Muscle layer of duodenum (tissue), 2 donors: ENCODE measurements around the gene INSM1.
"Not testable (repeated sequence)": the region's sequence is repeated elsewhere in the genome, so short reads cannot be mapped to it uniquely, and the experiment has no call there.

ENCODE experiments used
- H3K27ac ChIP-seq: one replicate; pipeline ENCODE4 v1.7.0; 2013; ENCODE audit warnings: mild to moderate bottlenecking, low read length
- H3K27me3 ChIP-seq: one replicate; pipeline ENCODE4 v1.7.0; 2013; ENCODE audit warnings: low read depth, mild to moderate bottlenecking, control low read depth, low read length
- H3K36me3 ChIP-seq, 2 donors: one replicate each; pipeline ENCODE4 v1.7.0; 2013; ENCODE audit warnings: low read length in 2 of 2, control low read depth in 1 of 2, mild to moderate bottlenecking in 1 of 2; ENCODE audit not compliant: insufficient read depth in 2 of 2, control insufficient read depth in 1 of 2
- H3K4me1 ChIP-seq, 2 donors: one replicate each; pipeline ENCODE4 v1.7.0; 2013; ENCODE audit warnings: low read length in 2 of 2, mild to moderate bottlenecking in 2 of 2, control low read depth in 1 of 2, moderate library complexity in 1 of 2; ENCODE audit not compliant: insufficient read depth in 2 of 2, control insufficient read depth in 1 of 2
- H3K4me3 ChIP-seq, 2 donors: one replicate each; pipeline ENCODE4 v1.7.0; 2013; ENCODE audit warnings: low read length in 2 of 2, low read depth in 1 of 2, mild to moderate bottlenecking in 1 of 2
- H3K9me3 ChIP-seq, 2 donors: one replicate each; pipeline ENCODE4 v1.7.0; 2013; ENCODE audit warnings: low read length in 2 of 2, control low read depth in 1 of 2, mild to moderate bottlenecking in 1 of 2; ENCODE audit not compliant: control insufficient read depth in 1 of 2
- donor health status: healthy.

Gene INSM1

DNA sequence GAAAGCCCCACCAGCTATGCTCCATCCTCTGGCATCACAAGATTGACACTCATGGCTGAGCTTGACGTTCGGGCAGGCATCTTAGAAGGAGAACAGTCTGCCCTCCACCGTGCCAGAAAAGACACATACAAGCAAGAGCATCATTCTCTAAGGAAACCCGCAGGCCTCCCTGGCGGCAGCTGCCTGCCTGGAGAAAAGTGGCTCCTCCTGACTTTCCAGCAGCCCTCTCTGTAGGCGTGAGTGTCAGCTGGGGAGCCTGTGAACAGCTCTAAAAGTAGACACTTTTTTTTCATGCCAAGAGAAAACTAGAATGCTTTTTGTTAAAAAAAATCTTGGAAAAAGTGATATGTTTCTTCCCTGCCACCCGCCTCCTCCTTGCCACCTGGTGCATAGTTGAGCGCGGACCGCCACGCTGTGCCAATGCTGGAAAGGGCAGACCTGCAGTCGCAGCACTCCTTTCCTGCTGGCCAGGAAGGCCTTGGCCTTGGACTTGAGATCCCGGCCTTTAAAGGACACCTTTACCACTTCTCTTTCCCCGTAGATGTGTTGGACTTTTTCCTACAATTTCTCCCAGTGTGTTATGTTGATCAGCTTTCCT, 29.7 kb upstream of the INSM1 start:
- H3K4me1 ChIP-seq: no peaks in the 10 kb centered on the region
- H3K36me3 ChIP-seq: no peaks in the 10 kb centered on the region
- H3K4me3 ChIP-seq: no peak overlapping the region

DNA sequence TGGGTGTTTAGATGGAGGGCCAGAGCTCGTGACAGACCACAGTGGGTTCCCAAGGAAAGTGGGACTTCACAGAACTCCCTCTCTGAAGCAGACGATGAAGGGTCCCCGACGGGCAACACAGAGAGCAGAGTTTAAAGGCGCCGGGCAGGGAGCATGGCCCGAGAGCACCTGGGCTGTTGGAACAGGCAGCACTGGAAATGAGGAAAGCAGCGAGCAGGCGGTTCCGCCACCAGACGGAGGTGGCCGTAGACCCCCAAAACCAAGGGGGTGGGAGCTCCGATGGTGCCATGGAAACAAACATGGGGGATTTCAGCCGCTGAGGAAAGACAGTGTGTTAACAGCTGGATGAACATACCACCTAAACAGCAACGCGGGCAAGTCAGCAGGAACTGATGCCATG, 27.5 kb upstream of the INSM1 start:
- no peaks in the 10 kb centered on the region for H3K27me3 ChIP-seq
- H3K27ac ChIP-seq: no peak overlapping the region
- no peaks in the 10 kb centered on the region for H3K9me3 ChIP-seq
- no peaks in the 10 kb centered on the region for H3K36me3 ChIP-seq
- H3K4me1 ChIP-seq: no peaks in the 10 kb centered on the region
- H3K4me3 ChIP-seq: no peak overlapping the region

More for the DNA sequence above, 29.7 kb upstream of the INSM1 start:
- H3K27me3 ChIP-seq: no peaks in the 10 kb centered on the region
- H3K27ac ChIP-seq: no peak overlapping the region
- H3K9me3 ChIP-seq: no peaks in the 10 kb centered on the region

DNA sequence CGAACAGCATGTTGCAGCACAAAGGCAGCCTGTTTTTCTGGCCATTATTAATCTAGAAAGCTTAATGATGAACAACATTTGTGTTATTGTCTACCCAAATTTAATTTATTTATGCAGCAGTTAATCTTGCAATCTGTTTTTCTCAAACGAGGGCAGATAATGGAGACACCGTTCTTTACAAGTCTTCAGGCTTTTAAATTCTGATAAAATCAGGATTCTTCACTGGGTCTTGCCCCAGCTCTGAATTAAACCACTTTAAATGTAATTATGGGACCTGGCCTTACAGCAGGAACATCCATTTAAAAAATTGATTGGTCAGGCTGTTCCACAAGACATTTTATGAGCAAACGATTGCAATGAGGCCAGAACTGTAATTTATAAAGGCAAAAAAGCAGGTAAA, 26.5 kb upstream of the INSM1 start:
- no peaks in the 10 kb centered on the region for H3K9me3 ChIP-seq
- H3K36me3 ChIP-seq: no peaks in the 10 kb centered on the region
- H3K4me3 ChIP-seq: no peak overlapping the region
- H3K4me1 ChIP-seq: no peaks in the 10 kb centered on the region
- no peak overlapping the region for H3K27ac ChIP-seq
- no peaks in the 10 kb centered on the region for H3K27me3 ChIP-seq

DNA sequence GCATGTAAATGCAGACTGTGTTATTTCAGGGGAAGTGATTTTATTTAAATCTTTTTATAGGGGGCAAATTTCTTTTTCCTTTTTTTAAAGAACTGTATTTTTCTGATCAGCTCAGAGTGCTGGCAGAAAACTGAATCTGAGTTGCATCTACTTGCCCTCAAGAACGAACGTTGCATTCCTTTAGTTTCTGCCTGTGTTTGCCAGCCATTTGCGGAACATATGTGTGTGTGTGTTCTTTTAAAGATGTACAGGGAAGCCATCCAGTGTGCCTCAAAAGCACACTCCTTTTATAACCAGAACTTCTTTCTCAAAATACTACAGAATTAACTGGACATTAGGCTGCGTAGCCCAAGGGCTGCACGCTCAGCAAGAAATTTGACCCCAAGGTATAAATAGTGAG, 25.8 kb upstream of the INSM1 start:
- no peaks in the 10 kb centered on the region for H3K4me1 ChIP-seq
- H3K36me3 ChIP-seq: no peaks in the 10 kb centered on the region
- no peak overlapping the region for H3K27ac ChIP-seq
- no peak overlapping the region for H3K4me3 ChIP-seq
- no peaks in the 10 kb centered on the region for H3K27me3 ChIP-seq
- no peaks in the 10 kb centered on the region for H3K9me3 ChIP-seq

DNA sequence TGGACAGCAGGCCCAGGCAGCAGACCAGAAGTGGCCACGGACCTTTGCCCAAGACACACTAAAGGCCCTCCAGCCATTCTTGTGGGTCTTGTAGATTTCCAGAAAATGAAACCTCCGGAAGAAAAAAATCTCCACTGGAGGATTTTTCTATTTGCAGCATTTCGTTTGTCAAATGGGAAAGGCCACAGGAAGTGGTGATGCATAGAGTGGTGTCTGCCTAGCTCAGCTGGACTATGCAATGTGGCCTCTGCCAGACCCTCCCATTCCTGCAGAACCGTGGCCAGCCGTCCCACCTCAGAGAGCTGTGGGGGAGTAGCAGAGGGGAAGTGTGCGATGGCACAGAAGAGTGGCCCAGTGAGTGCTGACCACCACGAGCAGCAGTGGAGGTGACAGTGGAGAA, 24.0 kb upstream of the INSM1 start:
- Histone ChIP-seq H3K27me3 (no peaks in the 10 kb centered on the region), H3K36me3 (no peaks in the 10 kb centered on the region), H3K27ac (no peak overlapping the region), H3K4me3 (no peak overlapping the region), H3K9me3 (peaks cover 0 to 8% of the 10 kb centered on the region in 2 donors), H3K4me1 (no peaks in the 10 kb centered on the region)

DNA sequence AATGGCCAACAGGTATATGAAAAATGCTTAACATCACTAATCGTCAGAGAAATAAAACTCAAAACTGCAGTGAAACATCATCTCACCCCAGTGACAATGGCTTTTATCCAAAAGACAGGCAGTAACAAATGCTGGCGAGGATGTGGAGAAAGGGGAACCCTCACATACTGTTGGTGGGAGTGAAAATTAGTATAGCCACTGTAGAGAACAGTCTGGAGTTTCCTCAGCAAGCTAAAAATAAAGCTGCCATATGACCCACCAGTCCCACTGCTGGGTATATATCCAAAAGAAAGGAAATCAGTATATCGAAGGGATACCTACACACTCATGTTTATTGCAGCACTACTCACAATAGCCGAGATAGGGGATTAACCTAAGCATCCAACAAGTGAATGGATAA, 23.4 kb upstream of the INSM1 start:
- Histone ChIP-seq H3K4me1 (no peaks in the 10 kb centered on the region), H3K36me3 (no peaks in the 10 kb centered on the region), H3K9me3 (peaks cover 0 to 8% of the 10 kb centered on the region in 2 donors), H3K4me3 (no peak overlapping the region), H3K27me3 (no peaks in the 10 kb centered on the region), H3K27ac (no peak overlapping the region)

DNA sequence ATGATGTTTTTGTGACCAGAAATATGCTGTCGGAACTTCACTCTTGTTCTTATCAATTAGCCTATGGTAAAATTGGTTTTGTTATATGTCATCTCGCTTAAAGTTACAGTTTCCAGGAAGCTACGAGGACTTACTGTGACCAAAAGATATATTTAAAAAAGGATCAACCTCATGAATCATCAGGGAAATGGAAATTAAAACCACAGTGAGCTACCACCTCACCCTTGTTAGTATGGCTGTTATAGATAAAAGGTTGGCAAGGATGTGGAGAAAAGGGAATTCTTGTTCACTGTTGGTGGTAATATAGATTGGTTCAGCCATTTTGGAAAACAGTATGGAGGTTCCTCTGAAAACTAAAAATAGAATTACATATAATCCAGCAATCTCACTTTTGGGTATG, 14.3 kb upstream of the INSM1 start:
- Histone ChIP-seq H3K4me1 (no peaks in the 10 kb centered on the region), H3K9me3 (no peaks in the 10 kb centered on the region), H3K27me3 (peaks cover 4% of the 10 kb centered on the region), H3K27ac (no peak overlapping the region), H3K36me3 (no peaks in the 10 kb centered on the region), H3K4me3 (no peak overlapping the region)

DNA sequence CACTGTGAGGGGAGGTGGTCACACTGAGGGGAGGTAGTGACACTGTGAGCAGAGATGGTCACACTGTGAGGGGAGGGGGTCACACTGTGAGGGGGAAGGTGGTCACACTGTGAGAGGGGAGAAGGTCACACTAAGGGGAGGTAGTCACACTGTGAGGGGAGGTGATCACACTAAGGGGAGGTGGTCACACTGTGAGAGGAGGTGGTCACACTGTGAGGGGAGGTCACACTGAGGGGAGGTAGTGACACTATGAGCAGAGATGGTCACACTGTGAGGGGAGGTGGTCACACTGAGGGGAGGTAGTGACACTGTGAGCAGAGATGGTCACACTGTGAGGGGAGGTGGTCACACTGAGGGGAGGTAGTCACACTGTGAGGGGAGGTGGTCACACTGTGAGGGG, 12.4 kb upstream of the INSM1 start:
- H3K36me3 ChIP-seq, H3K4me1 ChIP-seq, H3K27ac ChIP-seq, H3K4me3 ChIP-seq, H3K9me3 ChIP-seq: not testable (repeated sequence)
- peaks cover 14% of the 10 kb centered on the region for H3K27me3 ChIP-seq

DNA sequence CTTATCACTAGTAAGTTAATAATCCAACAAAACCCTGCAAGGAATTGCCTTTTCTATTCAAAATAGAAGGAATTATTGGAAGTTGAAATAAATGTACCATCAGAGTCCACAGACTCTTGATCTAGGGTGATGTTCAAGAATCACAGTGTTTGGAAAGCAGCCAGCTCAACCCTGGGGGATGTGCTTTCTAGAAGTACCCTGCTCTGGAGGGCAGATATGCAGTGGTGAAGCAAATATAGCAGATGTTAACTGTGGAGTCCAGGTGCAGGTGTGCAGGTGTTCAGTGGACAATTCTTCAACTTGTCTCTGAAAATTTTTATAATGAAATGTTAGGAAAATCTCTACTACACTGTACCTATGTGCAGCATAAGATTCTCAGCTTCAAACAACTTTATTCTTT, 9.1 kb upstream of the INSM1 start:
- no peak overlapping the region for H3K27ac ChIP-seq
- no peaks in the 10 kb centered on the region for H3K9me3 ChIP-seq
- no peak overlapping the region for H3K4me3 ChIP-seq
- peaks cover 27% of the 10 kb centered on the region for H3K27me3 ChIP-seq
- no peaks in the 10 kb centered on the region for H3K36me3 ChIP-seq
- peaks cover 0 to 17% of the 10 kb centered on the region in 2 donors for H3K4me1 ChIP-seq

DNA sequence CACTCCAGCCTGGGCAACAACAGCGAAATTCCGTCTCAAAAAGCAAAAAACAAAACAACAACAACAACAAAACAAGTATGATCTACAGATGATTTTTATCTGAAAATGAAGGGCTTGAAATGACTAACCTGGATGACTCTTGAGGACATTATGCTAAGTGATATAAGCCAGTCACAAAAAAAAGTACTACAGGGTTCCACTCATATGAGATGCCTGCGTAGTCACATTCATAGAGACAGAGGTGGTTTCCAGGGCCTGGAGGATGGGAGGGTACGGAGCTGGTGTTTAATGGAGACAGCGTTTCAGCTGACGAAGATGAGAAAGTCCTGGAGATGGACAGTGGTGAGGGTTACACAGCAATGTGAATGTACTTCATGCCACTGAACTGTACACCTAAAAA, 8.3 kb upstream of the INSM1 start:
- no peak overlapping the region for H3K4me3 ChIP-seq
- H3K9me3 ChIP-seq: no peaks in the 10 kb centered on the region
- H3K27me3 ChIP-seq: peaks cover 33% of the 10 kb centered on the region
- no peak overlapping the region for H3K27ac ChIP-seq
- H3K4me1 ChIP-seq: peaks cover 0 to 25% of the 10 kb centered on the region in 2 donors
- H3K36me3 ChIP-seq: no peaks in the 10 kb centered on the region

DNA sequence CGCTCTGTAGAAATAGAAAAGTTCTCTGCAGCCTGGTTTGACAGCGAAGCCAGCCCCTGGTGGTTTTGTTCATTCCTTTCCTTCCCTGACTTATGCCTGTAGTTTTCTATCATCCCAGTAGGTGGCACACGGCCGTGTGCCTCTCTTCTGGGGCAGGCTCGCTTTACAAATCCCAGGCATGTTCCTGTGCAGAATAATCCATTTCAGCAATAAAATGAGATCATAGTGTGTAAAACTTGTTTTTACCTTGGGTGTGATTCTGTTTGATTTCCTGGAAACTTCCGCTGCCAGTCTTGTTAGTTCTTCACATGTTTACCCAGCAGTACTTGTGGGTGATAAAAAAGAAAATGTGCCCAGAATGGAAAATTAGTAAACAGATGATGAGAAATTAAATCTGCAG, 7.4 kb upstream of the INSM1 start:
- H3K27me3 ChIP-seq: peaks cover 39% of the 10 kb centered on the region
- H3K36me3 ChIP-seq: no peaks in the 10 kb centered on the region
- peaks cover 0 to 28% of the 10 kb centered on the region in 2 donors for H3K4me1 ChIP-seq
- no peaks in the 10 kb centered on the region for H3K9me3 ChIP-seq
- no peak overlapping the region for H3K4me3 ChIP-seq
- no peak overlapping the region for H3K27ac ChIP-seq

DNA sequence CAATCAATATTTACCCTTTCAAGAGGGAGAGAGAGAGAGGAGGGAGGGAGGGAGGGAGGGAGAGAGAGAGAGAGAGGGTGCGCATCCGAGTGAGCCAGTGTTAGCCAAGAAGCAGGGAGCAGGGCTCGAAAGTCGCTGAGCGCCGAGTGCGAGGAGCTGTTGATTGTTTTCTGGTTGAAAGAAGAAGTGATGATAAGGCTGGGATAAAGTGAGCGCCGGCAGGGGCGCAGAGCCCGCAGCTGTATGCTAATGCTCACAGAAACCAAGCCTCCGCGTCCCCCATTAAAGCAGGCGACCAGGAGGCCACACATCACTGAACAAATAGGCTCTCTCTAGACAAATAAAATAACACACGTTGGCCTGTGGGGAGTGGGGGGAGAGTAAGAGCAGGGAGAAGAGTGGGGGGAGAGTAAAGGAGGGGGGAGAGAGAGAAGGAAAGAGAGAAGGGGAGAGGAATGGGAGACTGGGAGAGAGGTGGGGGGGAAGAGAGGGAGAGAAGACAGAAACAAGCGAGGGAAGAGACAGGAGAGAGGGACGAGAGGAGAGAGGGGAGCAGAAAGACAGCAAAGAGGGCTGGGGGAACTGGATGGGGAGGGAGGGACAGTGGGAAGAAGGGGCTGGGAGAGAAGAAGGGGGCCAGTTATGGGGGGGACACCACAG, 5.0 kb upstream of the INSM1 start:
- no peaks in the 10 kb centered on the region for H3K9me3 ChIP-seq
- peaks cover 56% of the 10 kb centered on the region for H3K27me3 ChIP-seq
- no peaks in the 10 kb centered on the region for H3K36me3 ChIP-seq
- H3K4me1 ChIP-seq: peaks cover 0 to 37% of the 10 kb centered on the region in 2 donors
- H3K27ac ChIP-seq: no peak overlapping the region
- H3K4me3 ChIP-seq: no peak overlapping the region
